SJCRH30 (cell line): ENCODE data around the gene TSHZ1. TPM values are rescaled to one million over a fixed set of nuclear protein-coding genes. Genes with fewer than 3 reads are reported as not detected.

Experiments
- DNase-seq, 2 experiments: peaks; one replicate each; pipeline ENCODE4 v3.0.0-alpha.2; 2015 to 2020
- H3K27ac ChIP-seq: fragments of 250-450 bp; sonication (Bioruptor Pico); 2 replicates; pipeline ENCODE4 v1.5.1; 2020; ENCODE audit warnings: mild to moderate bottlenecking, moderate library complexity
- H3K27me3 ChIP-seq: fragments of 250-450 bp; sonication (Bioruptor Pico); 2 replicates; pipeline ENCODE4 v1.5.1; 2020; ENCODE audit warnings: mild to moderate bottlenecking, moderate library complexity
- H3K36me3 ChIP-seq: fragments of 250-450 bp; sonication (Bioruptor Pico); 2 replicates; pipeline ENCODE4 v1.5.1; 2020; ENCODE audit warnings: mild to moderate bottlenecking, moderate library complexity
- H3K4me1 ChIP-seq: fragments of 250-450 bp; sonication (Bioruptor Pico); 2 replicates; pipeline ENCODE4 v1.5.1; 2020; ENCODE audit warnings: mild to moderate bottlenecking, moderate library complexity
- H3K4me3 ChIP-seq: fragments of 250-450 bp; sonication (Bioruptor Pico); 2 replicates; pipeline ENCODE4 v1.5.1; 2020; ENCODE audit warnings: mild to moderate bottlenecking, moderate library complexity
- H3K9me3 ChIP-seq: fragments of 250-450 bp; sonication (Bioruptor Pico); replicated peaks from 2 replicates; pipeline ENCODE4 v1.5.1; 2020; ENCODE audit warnings: mild to moderate bottlenecking, moderate library complexity
- total RNA-seq: library from RNA; depleted of rRNA; stranded (reverse); fragments of >200 nt; shearing (Covaris generic); gene quantifications from 2 replicates; pipeline ENCODE4 v1.2.3, GENCODE V29; 2014

The TSHZ1 gene
- total RNA-seq, 1 experiment from 2014 or later: 5.7 TPM

- H3K9me3 ChIP-seq: no peaks in the 10 kb centered on the region
- no peaks in the 10 kb centered on the region for H3K36me3 ChIP-seq
- no peak for DNase-seq
These were observed 79.2 kb downstream of the TSHZ1 start for GRCh38 chr18:75289761-75290160.

DNA sequence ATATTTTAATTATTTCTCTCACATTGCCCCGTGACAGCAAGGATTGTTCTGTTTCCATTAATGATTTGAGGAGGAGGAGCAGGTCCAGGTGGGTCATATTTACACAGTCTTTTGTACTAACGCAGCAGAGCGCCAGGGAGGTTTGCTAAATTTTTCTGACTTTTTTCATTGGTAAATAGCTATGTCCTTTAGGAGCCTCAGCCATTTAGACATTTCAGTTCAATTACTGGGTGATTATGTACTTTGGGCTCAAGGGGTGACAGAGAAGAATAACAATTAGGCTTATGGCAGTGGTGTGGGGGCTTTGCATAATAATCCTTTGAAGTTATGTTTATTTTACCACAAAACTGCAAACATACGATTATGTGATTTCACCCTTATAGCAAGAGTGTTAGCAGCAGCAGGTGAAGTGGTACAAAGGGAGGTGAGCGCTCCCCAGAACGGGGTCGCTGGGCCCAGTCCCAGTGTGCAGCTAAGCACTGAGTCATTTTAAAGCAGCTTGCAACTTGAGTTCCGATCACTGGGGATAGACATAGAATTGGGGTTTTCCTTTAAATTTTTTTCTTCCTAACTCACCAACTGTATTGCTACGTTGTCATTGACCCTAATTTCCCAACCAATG is 80.3 kb downstream of the TSHZ1 start:
- Histone ChIP-seq H3K4me3 (no peak overlapping the region), H3K36me3 (no peaks in the 10 kb centered on the region), H3K4me1 (no peaks in the 10 kb centered on the region), H3K9me3 (no peaks in the 10 kb centered on the region), H3K27me3 (no peaks in the 10 kb centered on the region), H3K27ac (no peak overlapping the region)
- no peak for DNase-seq

More at GRCh38 chr18:75289761-75290160, 79.2 kb downstream of the TSHZ1 start:
- no peak overlapping the region for H3K4me3 ChIP-seq
- H3K4me1 ChIP-seq: no peaks in the 10 kb centered on the region
- no peaks in the 10 kb centered on the region for H3K27me3 ChIP-seq
- H3K27ac ChIP-seq: no peak overlapping the region

DNA sequence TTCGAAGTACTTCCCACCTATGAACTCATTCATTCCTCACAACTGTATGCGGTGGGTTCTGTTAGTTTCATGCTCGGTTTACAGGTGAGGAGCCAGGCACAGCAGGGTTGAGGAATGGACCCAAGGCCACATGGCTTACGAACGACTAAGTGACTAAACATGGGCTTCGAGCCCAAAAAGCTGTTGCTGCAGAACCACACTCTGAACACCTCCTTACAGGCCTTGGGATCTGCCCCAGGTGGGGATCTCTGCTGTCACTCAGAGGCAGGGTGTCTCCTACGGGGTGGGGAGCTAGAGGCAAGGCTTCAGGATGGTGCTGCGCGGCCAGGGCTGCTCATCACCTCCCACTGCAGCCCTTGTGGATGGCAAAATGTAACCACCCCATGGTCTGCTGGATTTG is 80.9 kb downstream of the TSHZ1 start:
- DNase-seq: no peak
- no peak overlapping the region for H3K27ac ChIP-seq
- no peaks in the 10 kb centered on the region for H3K9me3 ChIP-seq
- no peak overlapping the region for H3K4me3 ChIP-seq
- no peaks in the 10 kb centered on the region for H3K4me1 ChIP-seq
- no peaks in the 10 kb centered on the region for H3K27me3 ChIP-seq
- no peaks in the 10 kb centered on the region for H3K36me3 ChIP-seq

GRCh38 chr18:75293591-75293990 is 83.0 kb downstream of the TSHZ1 start:
- Histone ChIP-seq H3K27me3 (no peaks in the 10 kb centered on the region), H3K9me3 (no peaks in the 10 kb centered on the region), H3K4me3 (no peak overlapping the region), H3K4me1 (no peaks in the 10 kb centered on the region), H3K36me3 (no peaks in the 10 kb centered on the region), H3K27ac (no peak overlapping the region)
- DNase-seq: no peak

- Histone ChIP-seq H3K36me3 (no peaks in the 10 kb centered on the region), H3K4me1 (no peaks in the 10 kb centered on the region), H3K4me3 (no peak overlapping the region), H3K9me3 (no peaks in the 10 kb centered on the region), H3K27ac (no peak overlapping the region), H3K27me3 (no peaks in the 10 kb centered on the region)
- DNase-seq: no peak
These were observed 87.1 kb downstream of the TSHZ1 start for GRCh38 chr18:75297731-75298130.

GRCh38 chr18:75304678-75305557 is 94.3 kb downstream of the TSHZ1 start:
- no peaks in the 10 kb centered on the region for H3K4me1 ChIP-seq
- H3K27me3 ChIP-seq: no peaks in the 10 kb centered on the region
- H3K4me3 ChIP-seq: no peak overlapping the region
- H3K27ac ChIP-seq: no peak overlapping the region
- DNase-seq: no peak
- H3K9me3 ChIP-seq: no peaks in the 10 kb centered on the region
- no peaks in the 10 kb centered on the region for H3K36me3 ChIP-seq

DNA sequence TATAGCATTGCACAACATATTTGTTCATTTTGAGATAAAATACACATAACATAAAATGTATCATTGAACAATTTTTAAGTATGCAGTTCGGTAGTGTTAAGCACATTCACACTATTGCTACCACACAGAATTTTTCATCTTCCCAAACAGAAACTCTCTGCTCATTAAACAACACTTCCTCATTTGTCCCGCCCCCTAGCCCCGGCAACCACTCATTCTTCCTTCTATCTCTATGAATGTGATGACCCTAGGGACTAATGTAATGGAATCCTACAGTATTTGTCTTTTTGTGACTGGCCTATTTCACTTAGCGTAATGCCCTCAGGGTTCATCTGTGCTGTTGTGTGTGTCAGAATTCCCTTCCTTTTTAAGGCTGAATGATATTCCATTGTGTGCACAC is 95.4 kb downstream of the TSHZ1 start:
- Histone ChIP-seq H3K4me1 (no peaks in the 10 kb centered on the region), H3K4me3 (no peak overlapping the region), H3K36me3 (no peaks in the 10 kb centered on the region), H3K27ac (no peak overlapping the region), H3K9me3 (no peaks in the 10 kb centered on the region), H3K27me3 (no peaks in the 10 kb centered on the region)
- no peak for DNase-seq

DNA sequence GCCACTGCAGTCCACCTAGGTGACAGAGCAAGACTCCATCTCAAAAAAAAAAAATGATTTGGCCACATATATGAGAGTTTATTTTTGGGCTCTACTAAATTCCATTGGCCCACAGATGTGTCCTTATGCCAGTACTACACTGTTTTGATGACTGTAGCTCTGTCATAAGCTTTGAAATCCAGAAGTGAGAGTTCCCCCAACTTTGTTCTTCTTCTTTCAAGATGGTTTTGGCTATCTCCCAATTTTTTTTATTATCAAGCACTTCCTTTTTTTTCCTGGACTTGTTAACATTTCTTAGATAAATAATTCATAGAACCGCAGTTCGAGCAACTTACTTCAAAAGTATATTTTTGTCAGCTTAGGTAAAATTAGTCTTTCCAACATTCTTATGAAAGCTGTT is 96.9 kb downstream of the TSHZ1 start:
- Histone ChIP-seq H3K36me3 (no peaks in the 10 kb centered on the region), H3K27me3 (no peaks in the 10 kb centered on the region), H3K4me3 (no peak overlapping the region), H3K9me3 (no peaks in the 10 kb centered on the region), H3K27ac (no peak overlapping the region), H3K4me1 (no peaks in the 10 kb centered on the region)
- no peak for DNase-seq

GRCh38 chr18:75309564-75309963 is 99.0 kb downstream of the TSHZ1 start:
- H3K36me3 ChIP-seq: no peaks in the 10 kb centered on the region
- H3K27me3 ChIP-seq: no peaks in the 10 kb centered on the region
- peak in 1 of 2 experiments; percentile 8 for DNase-seq
- H3K27ac ChIP-seq: no peak overlapping the region
- no peak overlapping the region for H3K4me3 ChIP-seq
- H3K9me3 ChIP-seq: no peaks in the 10 kb centered on the region
- H3K4me1 ChIP-seq: no peaks in the 10 kb centered on the region

DNA sequence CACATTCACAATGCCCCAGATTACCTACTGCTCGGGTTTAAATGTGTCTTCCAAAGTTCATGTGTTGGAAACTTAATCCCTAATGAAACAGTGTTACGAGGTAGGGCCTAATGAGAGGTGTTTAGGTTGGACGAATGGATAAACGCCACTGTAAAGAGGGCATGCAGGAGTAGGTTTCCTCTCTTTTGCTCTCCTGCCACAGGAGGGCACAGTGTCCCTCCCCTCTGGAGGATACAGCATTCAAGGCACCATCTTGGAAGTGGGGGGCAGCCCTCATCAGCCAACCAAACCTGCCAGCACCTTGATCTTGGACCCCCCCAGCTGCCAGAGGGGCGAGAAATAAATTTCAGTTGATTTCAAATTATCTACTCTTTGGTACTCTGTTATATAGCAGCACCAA is 103.5 kb downstream of the TSHZ1 start:
- H3K27ac ChIP-seq: no peak overlapping the region
- H3K9me3 ChIP-seq: no peaks in the 10 kb centered on the region
- no peaks in the 10 kb centered on the region for H3K27me3 ChIP-seq
- no peaks in the 10 kb centered on the region for H3K36me3 ChIP-seq
- no peak overlapping the region for H3K4me3 ChIP-seq
- DNase-seq: no peak
- H3K4me1 ChIP-seq: no peaks in the 10 kb centered on the region

- no peak for DNase-seq
These were observed 104.0 kb downstream of the TSHZ1 start for GRCh38 chr18:75314606-75315005.

GRCh38 chr18:75316223-75316622 is 105.6 kb downstream of the TSHZ1 start:
- no peak for DNase-seq
- H3K27me3 ChIP-seq: no peaks in the 10 kb centered on the region
- no peaks in the 10 kb centered on the region for H3K4me1 ChIP-seq
- H3K27ac ChIP-seq: no peak overlapping the region
- no peaks in the 10 kb centered on the region for H3K9me3 ChIP-seq
- H3K4me3 ChIP-seq: no peak overlapping the region
- H3K36me3 ChIP-seq: no peaks in the 10 kb centered on the region

More at GRCh38 chr18:75314606-75315005, 104.0 kb downstream of the TSHZ1 start:
- Histone ChIP-seq H3K9me3 (no peaks in the 10 kb centered on the region), H3K27me3 (no peaks in the 10 kb centered on the region), H3K4me1 (no peaks in the 10 kb centered on the region), H3K4me3 (no peak overlapping the region), H3K27ac (no peak overlapping the region), H3K36me3 (no peaks in the 10 kb centered on the region)

DNA sequence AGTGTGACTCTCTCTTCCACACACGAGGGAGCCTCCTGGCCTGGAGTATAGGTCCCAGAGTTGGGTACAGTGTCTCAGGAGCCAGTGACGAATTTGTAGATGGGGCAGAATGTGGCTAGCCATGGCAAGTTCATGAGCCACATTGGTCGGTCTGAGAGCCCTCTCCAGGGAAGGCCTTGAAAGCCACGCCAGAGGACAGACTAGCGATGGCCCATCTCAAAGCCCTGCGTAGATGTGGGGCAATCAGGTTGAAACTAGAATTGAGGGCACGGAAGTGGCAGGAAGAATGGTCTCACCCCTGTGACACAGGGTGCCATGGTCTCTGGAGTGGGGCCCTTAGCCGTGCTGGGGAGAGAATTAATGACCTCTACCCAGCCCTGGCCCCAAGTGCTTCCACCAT is 106.2 kb downstream of the TSHZ1 start:
- H3K36me3 ChIP-seq: no peaks in the 10 kb centered on the region
- H3K4me1 ChIP-seq: no peaks in the 10 kb centered on the region
- H3K4me3 ChIP-seq: no peak overlapping the region
- no peaks in the 10 kb centered on the region for H3K27me3 ChIP-seq
- no peaks in the 10 kb centered on the region for H3K9me3 ChIP-seq
- H3K27ac ChIP-seq: no peak overlapping the region
- no peak for DNase-seq

- Histone ChIP-seq H3K4me1 (no peaks in the 10 kb centered on the region), H3K27ac (no peak overlapping the region), H3K4me3 (no peak overlapping the region), H3K36me3 (no peaks in the 10 kb centered on the region), H3K27me3 (no peaks in the 10 kb centered on the region), H3K9me3 (no peaks in the 10 kb centered on the region)
- no peak for DNase-seq
These were observed 106.7 kb downstream of the TSHZ1 start for GRCh38 chr18:75317300-75317699.

DNA sequence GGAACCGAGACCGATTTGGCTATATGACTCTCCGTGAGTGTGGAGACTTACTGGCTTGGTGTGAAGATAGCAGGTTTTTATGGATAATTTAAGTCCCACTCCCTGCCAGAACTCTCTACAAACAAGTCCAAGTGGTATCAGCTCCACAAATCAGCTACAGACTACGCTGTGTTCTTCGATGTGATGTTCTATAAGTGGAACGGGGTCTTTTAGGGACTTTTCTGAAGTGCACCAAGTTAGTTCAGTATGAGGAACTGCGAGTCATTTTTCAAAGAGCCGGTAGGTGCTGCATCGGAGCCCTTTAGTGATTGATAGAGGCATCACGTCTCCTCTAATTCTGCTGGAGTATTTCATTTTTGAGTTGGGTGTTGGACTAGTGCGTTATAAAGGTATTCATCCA is 107.1 kb downstream of the TSHZ1 start:
- no peaks in the 10 kb centered on the region for H3K27me3 ChIP-seq
- H3K36me3 ChIP-seq: no peaks in the 10 kb centered on the region
- no peak overlapping the region for H3K4me3 ChIP-seq
- H3K27ac ChIP-seq: no peak overlapping the region
- DNase-seq: no peak
- no peaks in the 10 kb centered on the region for H3K9me3 ChIP-seq
- no peaks in the 10 kb centered on the region for H3K4me1 ChIP-seq

GRCh38 chr18:75319905-75320304 is 109.3 kb downstream of the TSHZ1 start:
- H3K4me3 ChIP-seq: no peak overlapping the region
- no peaks in the 10 kb centered on the region for H3K27me3 ChIP-seq
- no peaks in the 10 kb centered on the region for H3K36me3 ChIP-seq
- DNase-seq: no peak
- H3K4me1 ChIP-seq: no peaks in the 10 kb centered on the region
- H3K27ac ChIP-seq: no peak overlapping the region
- no peaks in the 10 kb centered on the region for H3K9me3 ChIP-seq
